Left hindlimb (tissue), 1 donor: ENCODE results near the gene DEPDC7.
A peak's percentile ranks its signal among the peaks of the same experiment; 100 is the strongest.

ENCODE experiments used
- DNase-seq: peaks from one replicate; pipeline ENCODE4 v3.0.0-alpha.2; 2018

The DEPDC7 gene

GRCh38 chr11:33063326-33063881 is 47.7 kb downstream of the DEPDC7 start:
- no peak for DNase-seq

DNA sequence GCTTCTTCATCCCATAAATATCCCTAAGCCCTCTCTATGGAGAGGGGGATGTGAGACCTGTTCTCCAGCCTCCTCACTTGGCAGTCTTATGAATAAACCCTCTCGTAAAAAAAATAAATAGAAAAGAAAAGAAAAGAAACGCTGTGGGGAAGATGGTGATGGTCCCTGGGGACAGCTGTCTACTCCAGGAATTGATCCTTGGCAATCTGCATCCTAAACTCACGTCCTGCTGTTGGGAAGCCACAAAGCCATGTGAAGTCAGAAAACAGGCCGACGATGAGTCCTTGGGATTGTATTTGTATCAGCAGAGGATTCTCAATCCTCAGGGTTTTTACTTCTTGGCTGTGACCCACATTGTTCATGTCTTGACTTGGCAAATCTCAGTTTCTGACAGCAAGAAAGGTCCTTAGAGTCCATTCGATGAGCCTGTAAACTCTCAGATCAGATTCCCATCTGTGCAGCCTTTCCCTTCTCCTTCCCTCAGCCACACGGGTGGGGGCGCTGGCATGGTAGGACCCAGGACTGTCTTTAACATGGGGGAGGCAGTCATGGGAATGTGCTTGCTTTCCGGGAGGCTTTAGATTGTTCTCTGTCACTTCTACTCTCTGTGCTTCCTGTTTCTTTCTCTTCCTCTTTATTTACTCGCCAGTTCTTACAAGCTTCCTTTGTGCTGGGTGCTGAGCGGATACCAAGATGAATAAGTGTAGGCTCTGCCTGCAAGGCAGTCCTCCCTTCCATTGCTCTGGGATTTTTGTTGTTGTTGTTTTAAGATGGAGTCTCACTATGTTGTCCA is 48.6 kb downstream of the DEPDC7 start:
- DNase-seq: no peak

DNA sequence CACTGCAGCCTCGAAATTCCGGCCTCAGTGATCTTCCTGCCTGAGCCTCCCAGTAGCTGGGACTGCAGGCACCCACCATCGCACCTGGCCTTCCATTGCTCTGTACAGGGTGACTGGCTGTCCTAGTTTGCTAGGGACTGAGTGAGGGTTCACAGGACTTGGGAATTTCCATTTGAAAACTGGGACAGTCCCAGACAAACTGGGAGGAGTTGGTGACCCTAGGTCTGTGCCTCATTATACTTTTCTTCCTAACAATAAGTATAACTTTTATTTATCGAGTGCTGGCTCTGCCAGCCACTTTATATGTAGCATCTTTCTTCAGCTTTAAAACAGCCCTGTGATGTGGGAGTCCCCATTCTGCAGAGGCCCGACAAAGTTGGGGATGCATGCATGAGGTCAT is 49.2 kb downstream of the DEPDC7 start:
- no peak for DNase-seq

DNA sequence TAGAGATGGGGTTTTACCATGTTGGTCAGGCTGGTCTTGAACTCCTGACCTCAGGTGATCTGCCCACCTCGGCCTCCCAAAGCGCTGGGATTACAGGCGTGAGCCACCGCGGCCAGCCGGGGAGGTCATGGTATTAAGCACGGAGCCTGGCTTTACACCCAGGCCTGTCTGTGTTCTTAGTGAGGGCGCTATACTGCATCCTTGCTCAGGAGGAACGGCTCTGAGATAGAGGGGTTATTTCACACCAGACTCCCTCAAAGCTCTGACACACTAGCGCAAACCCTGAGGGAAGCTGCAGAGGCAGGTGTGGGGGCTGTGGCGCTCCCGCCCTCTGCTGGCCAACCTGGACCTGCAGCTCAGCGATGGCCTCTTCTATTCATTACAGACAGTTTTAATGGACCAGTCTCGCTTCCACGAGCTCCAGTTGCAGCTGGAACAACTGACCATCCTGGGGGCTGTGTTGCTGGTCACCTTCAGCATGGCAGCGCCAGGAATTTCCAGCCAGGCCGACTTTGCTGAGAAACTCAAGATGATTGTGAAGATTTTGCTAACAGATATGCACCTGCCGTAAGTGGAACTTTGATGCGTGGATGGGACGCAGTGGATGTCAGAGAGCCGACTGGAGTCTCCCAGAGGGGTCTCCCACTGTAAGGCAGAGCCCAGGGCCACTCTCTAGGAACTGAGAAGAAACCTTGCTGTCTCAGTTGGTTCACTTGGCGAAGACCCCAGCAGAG is 49.9 kb downstream of the DEPDC7 start:
- peak; percentile 70 for DNase-seq

GRCh38 chr11:33067294-33067693 is 51.6 kb downstream of the DEPDC7 start:
- DNase-seq: no peak

- DNase-seq: no peak
Observed at GRCh38 chr11:33068611-33069340, 53.1 kb downstream of the DEPDC7 start.

DNA sequence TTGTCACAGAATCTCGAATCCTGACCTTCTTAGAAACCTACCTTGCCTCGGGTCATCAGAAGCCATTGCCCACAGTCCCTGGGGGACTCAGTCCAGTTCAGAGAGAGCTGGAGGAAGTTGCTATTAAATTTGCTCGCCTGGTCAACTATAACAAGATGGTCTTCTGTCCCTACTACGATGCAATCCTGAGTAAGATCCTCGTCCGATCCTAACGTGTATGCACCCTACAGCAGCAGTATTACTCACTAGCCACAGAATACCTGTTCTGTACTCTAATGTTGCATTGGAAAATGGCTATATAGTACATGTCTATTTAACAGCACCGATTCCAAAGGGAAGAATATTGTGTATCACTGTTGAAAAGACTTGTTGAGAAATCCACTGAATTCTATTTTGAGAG is 56.8 kb downstream of the DEPDC7 start:
- no peak for DNase-seq
